GM21526 (cell line): ENCODE results near the gene GBP4.

Experiments
- ATAC-seq: cut with Tn5 transposase; IDR thresholded peaks from one replicate; pipeline ENCODE4 v1.9.1; 2021; ENCODE audit warnings: moderate library complexity; ENCODE audit not compliant: unreplicated experiment, low FRiP score

GBP4 gene

GRCh38 chr1:89172468-89173143 lies 26.1 kb downstream of the GBP4 start:
- ATAC-seq, result no peak

DNA sequence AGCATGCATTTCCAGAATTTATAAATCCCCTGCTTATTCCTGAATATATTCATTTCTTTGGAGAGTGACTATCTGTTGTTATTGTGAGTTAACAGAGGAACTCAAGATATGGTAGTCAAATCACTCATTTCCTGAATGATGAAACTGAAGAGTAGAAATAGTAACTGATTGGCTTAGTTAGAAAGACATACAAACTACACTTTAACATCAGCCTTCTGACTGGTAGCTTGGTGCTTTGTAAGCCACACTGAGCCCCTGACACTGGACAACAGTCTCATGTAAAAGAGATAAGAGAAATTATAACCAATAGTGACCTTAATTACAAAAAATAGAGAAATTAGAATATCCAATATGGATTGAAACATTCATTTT lies 27.7 kb downstream of the GBP4 start:
- ATAC-seq, result peak; percentile 58

- peak; percentile 34 for ATAC-seq
These were observed 28.3 kb downstream of the GBP4 start for GRCh38 chr1:89170170-89171066.

DNA sequence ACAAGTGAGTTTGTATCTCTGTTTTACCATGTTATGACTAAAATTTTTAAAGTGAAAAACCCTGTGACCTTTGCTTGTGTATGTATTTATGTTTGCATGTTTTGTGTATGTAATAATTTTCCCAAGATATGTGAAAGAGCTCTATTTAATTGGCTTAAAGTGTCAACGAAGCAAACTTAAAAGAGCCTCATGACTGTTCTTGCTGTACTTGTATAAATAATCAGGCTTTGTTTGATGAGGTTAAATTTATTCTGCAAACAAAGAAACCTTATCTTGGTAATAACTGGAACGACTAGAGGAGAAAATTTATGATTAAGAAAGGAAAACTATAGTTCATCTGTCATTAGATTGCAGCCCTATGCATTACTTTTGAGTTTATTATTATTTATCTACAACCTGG lies 29.6 kb downstream of the GBP4 start:
- ATAC-seq, result no peak

- ATAC-seq, result no peak
These were observed 31.0 kb downstream of the GBP4 start for GRCh38 chr1:89167590-89168230.

DNA sequence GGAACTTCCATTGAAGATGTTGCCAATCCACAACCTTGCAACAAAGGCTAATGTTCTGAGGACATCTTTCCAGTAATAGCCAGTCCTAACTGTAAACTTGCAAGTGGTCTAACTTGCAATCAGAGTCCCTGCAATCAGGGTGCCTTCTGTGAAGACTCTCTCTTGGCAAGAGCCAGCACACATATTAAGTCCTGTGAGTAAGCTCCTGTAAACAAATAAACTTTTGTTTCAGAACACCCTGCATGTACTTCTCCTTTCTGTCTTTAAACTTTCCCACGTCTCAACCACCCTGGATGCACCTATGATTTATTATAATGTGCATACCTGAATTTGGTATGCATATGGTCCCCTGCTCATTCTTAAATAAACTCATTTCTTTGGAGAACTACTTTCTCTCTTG lies 32.0 kb downstream of the GBP4 start:
- ATAC-seq, result no peak

- no peak for ATAC-seq
These were observed 32.9 kb downstream of the GBP4 start for GRCh38 chr1:89165811-89166210.

- no peak for ATAC-seq
These were observed 47.7 kb downstream of the GBP4 start for GRCh38 chr1:89151047-89151446.

GRCh38 chr1:89149976-89150375 lies 48.8 kb downstream of the GBP4 start:
- ATAC-seq, result no peak

DNA sequence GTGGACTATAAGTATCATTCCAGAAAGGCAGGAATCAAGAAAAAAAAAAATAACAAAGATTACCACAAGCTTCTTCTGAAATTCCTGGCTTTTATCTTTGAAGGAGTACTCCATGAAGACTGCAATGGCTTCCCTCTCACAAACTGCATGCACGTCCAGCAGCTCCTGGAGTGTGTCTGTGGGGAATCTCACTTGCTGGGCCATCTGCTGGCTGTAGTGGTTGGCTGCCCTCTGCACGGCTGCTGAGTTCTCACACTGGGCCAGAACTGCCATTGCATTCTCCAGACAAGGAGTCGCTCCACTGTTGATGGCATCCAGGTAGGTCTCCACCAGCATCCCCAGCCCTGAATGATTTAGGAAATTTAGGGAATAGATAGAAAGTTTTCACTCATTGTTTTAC lies 49.5 kb downstream of the GBP4 start:
- ATAC-seq, result no peak

DNA sequence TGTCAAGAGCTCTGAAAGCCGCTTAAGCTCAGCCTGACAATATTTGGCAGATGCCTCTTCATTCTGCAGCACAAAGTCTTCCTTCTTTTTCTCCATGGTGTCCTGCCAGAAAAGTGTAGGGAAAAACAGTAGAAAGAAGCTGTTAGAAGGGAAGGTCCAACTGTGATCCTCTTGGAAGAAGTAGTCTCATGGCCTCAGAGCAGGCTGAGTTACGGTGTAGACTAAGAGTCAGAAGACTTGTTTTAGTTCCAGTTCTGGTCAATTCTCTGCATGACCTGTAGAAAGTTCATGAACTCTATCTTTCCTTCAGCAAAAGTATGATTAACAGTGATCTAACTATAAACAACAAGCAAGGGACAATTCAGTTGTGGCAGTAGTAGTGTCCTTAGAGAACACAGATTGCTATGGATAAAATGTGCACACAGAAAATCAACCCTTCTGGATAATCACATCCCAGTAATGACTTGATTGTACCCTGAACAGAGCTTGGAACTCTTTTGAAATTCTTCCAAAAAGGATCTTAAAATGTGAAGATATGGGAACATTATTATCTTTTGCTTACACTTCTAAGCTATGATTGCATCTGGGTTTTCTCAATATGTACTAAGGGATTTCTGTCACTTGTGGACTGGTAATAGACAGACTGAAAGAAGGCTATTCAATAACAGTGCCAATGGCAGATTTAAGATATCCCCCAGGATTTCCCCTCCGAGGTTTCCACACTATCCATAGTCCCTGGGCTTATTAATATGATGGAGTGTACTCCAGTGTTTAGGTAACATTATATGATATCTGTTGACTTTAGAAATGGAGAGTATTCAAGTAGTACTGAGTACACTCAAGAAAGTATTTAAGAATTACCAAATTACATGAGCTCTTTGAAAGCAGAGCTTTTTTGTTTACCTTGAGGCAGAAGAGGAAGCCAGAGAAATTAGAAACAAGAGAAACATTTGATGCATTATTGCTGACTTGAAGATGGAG lies 50.8 kb downstream of the GBP4 start:
- ATAC-seq, result no peak

- ATAC-seq, result no peak
These were observed 52.0 kb downstream of the GBP4 start for GRCh38 chr1:89146721-89147120.

DNA sequence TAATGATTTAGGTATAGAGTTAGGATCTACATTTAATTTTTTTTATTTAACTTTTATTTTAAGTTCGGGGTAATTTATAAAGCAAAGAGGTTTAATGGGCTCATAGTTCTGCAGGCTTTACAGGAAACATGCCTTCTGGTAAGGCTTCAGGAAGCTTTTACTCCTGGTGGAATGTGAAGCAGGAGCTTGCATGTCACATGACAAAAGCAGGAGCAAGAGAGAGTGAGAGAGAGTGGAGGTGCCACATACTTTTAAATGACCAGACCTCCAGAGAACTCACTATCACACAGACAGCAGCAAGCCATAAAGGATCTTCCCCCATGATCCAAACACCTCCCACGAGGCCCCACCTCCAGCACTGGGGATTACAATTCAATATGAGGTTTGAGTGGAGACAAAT lies 55.3 kb downstream of the GBP4 start:
- ATAC-seq, result no peak

- ATAC-seq, result no peak
These were observed 56.6 kb downstream of the GBP4 start for GRCh38 chr1:89142160-89142559.

- ATAC-seq, result no peak
These were observed 65.0 kb downstream of the GBP4 start for GRCh38 chr1:89133747-89134146.
